NCI-H2227 treated with DMSO at 0.1 percent for 48 hours (cell line): Measurements from ENCODE around the gene CHCHD3.
"Not testable (repeated sequence)": the region's sequence is repeated elsewhere in the genome, so short reads cannot be mapped to it uniquely, and the experiment has no call there.

Experiments
- DNase-seq: peaks from one replicate; lab custom pipeline; 2025; lab: John Stamatoyannopoulos, UW

Gene CHCHD3

DNA sequence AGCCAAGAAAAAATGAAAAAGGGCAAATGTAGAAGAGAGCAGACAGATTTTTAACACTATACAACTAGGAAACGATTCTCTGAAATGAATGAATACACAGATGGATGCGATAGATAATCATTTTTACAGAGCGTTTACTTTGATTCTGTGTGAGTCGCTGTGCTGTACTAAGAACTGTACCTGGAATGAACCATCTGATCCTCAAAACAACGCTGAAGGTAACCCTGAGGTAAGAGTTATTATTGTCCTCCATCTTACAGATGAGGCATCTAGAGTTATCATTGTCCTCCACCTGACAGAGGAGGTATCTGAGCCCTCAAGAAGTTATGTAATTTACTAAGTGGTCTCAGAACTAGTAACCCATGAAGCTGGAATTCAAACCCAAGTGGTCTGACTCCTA, 80.2 kb downstream of the CHCHD3 start:
- DNase-seq = no peak

DNA sequence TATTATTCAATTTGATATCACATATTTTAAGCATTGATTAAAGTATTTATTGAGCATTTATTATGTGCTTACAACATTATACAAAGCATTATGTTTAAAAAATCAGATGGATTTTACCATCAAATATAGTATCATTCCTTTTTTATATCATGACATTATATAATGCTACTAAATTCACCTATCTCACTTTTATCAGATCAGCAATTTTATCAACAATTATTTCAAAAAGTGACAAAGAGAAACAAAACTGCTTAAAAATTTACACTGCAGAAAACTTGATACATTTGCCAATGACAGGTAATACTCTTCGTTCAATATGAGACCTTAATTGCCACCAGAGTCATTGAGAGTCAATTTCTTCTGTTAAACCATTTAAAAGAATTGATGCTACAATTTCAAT, 82.0 kb downstream of the CHCHD3 start:
- no peak for DNase-seq

DNA sequence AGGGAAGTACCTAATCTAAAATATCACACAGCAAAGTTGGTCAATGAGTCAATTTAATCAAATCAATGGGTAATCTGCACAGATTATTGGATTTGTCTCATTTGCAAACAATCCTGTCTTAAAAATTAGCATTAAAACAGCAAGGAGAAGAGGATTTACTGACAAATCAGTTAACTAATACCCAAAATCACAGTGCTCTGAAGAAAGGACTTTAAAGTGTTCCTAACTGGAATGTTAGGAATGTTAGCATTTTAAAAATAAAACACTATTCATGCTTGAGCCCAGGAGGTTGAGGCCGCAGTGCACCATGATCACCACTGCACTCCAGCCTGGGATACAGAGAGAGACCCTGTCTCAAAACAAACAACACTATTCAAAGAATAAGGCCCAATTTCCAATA, 83.1 kb downstream of the CHCHD3 start:
- no peak for DNase-seq

DNA sequence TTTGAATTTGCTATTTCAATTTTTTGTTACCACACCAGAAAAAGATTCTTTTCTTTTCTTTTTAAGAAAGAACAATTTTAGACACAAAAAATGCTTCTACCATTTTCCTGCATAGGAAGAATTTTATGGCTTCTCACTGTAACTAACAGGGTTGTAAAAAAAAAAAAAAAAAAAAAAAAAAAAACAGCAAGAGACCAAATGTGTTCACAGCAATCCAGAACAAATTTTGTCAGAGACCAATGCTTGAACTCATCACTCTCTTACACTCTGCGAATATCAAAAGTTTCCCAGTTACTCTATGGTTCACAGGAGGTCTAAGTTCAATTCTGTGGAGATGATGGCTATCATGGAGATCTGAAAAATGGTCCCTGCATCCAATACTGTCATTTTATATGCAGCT, 84.4 kb downstream of the CHCHD3 start:
- no peak for DNase-seq

DNA sequence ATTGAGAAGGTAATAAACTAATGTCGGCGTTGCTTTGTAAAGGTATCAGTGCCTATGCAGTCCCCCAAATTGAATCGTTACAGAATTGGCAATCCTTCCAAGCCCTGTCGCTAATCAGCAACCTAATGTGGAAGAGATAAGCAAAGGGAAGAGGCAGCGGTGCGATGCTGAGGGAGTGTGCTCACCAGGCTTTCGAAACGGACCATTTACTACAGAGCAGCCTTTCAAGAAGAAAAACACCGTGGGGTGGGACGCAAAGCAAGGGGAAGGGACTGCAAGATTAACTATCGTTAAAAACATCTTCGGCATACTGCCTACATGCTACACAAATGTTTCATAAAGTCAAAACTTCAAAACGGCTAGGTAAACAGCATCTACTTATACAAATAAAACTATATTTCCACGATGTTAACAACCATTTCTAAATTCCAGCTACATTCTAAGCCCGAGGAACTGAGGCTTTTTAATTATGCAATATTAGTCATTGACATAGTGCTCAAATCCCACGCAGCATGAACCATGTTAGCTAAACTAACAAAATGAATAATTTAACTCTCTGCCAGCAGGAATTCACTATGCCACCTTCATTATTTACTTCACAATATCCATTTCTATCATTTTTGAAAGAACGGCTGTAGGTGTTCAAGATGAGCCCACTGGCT, 85.2 kb downstream of the CHCHD3 start:
- DNase-seq = no peak

- DNase-seq = no peak
These were observed 88.4 kb downstream of the CHCHD3 start for GRCh38 chr7:132993377-132994013.

- no peak for DNase-seq
These were observed 90.0 kb downstream of the CHCHD3 start for GRCh38 chr7:132991615-132992587.

- no peak for DNase-seq
These were observed 93.8 kb downstream of the CHCHD3 start for GRCh38 chr7:132988117-132988516.

DNA sequence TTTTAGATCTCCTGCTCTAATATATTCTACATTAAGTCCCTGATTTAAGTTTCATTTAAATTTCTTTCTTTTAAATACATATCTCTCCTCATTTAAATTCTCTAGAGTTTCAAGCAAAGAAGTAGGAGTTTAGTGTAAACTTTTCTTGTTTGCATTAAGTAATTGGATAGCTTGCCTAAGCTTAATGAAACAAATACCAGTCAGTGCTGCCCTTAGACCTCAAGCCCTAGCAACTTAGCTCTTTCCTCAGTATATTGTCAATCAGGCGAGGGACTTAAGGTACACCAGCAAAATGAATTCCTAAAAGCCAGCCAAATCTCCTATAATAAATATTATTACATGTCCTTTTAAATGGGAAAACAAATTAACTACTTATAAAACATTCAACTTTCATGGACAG, 101.5 kb downstream of the CHCHD3 start:
- DNase-seq = no peak

GRCh38 chr7:132979524-132979923, 102.4 kb downstream of the CHCHD3 start:
- DNase-seq = no peak

GRCh38 chr7:132977234-132977633, 104.7 kb downstream of the CHCHD3 start:
- no peak for DNase-seq

DNA sequence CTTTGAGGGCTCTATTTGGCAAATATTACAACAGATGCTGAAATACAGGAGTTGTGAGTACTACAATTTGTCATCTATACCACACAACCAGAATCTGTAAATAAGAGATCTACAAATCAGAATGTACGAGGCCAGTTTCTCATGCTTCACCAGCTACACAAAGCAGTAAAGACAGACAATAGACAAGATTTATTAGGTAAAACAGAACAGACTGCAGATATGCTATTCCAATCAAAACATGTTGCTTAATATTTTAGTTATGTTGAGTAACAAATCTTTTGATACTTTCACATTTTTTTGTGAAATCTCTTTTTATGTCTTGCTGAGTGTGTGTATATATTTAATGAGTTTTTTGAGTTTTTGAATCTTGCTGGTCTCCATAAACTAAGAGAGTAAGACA, 109.1 kb downstream of the CHCHD3 start:
- no peak for DNase-seq

GRCh38 chr7:132970257-132970656, 111.6 kb downstream of the CHCHD3 start:
- DNase-seq = no peak

DNA sequence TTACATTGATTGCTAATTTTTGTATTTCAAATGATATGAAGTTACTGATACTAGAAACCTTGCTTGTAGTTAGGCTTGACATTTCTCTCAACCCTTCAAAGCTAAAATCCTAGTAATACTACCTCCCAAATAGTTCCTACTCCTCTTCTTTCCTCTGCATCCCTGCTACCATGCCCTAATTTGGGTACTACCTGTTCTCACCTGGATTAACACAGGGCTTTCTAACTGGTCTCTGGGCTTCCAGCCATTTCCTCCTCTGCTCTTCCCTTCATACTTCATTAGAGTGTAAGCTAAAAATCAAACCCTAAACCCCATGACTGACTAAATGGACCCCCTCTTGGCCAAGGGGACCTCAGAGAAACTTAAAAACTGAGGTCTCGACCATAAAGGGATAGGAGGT, 112.4 kb downstream of the CHCHD3 start:
- no peak for DNase-seq

GRCh38 chr7:132967470-132967848, 114.4 kb downstream of the CHCHD3 start:
- not testable (repeated sequence) for DNase-seq

DNA sequence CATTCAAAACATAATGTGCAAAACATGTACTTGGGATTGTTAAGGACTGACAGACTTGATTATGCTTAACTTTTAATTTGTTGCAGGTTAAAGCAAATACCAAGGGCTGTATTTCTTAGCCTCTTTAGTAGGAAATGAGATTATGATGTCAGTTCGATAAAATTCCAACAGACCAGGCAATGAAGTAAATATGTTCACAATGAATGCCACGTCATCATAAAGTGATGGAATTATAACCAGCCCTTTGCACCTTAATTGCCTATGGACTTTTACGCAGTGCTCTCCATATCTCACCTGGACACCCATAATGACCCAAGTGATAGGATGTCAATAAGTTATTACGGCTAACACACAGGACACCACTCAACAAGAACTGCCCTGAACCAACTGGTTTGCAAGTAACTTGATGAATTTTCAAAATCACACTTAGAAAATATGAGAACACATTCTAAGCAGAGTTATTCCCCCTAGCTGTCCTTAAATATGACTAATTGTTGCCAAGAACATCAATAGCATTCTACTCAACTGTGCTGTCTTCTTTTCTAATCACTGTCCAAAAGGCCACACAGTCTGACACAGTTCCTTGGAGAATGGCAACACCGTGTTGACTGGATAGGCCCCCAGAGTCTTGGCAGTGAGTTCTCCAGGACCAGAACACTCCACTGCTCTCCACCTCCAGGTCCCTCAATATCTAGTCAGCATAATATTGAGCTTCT, 115.0 kb downstream of the CHCHD3 start:
- no peak for DNase-seq

- DNase-seq = no peak
These were observed 115.9 kb downstream of the CHCHD3 start for GRCh38 chr7:132965951-132966350.

- no peak for DNase-seq
These were observed 117.0 kb downstream of the CHCHD3 start for GRCh38 chr7:132964876-132965275.

GRCh38 chr7:132959891-132960290, 122.0 kb downstream of the CHCHD3 start:
- no peak for DNase-seq

GRCh38 chr7:132956556-132956955, 125.3 kb downstream of the CHCHD3 start:
- DNase-seq = no peak

DNA sequence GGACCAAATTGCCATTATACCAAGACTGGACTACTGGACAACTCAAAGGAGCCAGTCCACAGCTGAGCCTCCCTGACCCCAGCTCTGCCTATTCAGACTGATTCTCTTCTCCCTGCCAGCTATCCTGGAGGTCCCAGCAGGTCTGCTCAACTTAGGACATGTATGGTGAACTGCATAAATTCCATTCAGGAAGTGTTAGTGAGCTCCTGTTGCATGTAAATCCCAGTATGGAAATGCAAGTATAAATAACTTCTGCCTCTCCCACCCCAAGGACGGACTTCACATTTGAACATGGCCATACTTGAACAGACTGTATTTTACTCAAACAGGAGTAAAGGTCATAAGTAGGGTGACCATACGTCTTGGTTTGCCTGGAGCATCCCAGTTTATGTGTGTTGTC, 128.4 kb downstream of the CHCHD3 start:
- DNase-seq = no peak

DNA sequence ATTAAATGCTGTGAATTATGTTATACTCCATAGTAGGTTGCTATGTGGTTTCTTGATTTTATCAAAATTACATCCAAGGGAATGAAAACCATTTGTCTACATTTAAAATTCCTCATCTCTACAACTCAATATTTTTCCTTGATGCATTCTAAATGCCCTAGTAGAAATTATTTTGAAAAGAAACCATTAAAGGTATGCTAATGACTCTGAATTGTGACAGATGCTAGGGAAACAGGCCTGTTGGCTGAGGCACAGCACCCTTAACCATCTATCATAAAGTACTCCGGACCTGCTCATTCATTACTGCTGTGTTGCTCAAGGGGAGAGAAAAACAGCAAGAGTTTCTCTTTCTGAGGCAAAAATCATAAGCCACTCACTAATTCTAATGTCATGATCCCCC, 131.2 kb downstream of the CHCHD3 start:
- DNase-seq = no peak
